Kidney epithelial cell (primary cell): Measurements from ENCODE around the gene OR2M5. TPM values are rescaled to one million over a fixed set of nuclear protein-coding genes. Genes with fewer than 3 reads are reported as not detected.

Source experiments
- DNase-seq: peaks from one replicate; pipeline ENCODE4 v3.0.0-alpha.2; 2010; ENCODE audit warnings: low read depth
- H3K27me3 ChIP-seq: 2 replicates; pipeline ENCODE4 v1.6.0; 2011; ENCODE audit warnings: low read length; ENCODE audit not compliant: control insufficient read depth, insufficient read depth
- H3K36me3 ChIP-seq: 2 replicates; pipeline ENCODE4 v1.5.1; 2011; ENCODE audit warnings: low read length; ENCODE audit not compliant: control insufficient read depth, insufficient read depth
- H3K4me3 ChIP-seq: 2 replicates; pipeline ENCODE4 v1.5.1; 2011; ENCODE audit warnings: low read depth, mild to moderate bottlenecking, control low read depth, low read length
- total RNA-seq: library from RNA; depleted of rRNA; stranded (reverse); fragments of >200 nt; gene quantifications from 2 replicates; pipeline ENCODE4 v1.2.3, GENCODE V29; 2015
- TF ChIP-seq, protein P1 (sequence below): IDR thresholded peaks from 2 replicates; pipeline ENCODE4 v1.5.1; 2011; ENCODE audit warnings: mild to moderate bottlenecking, moderate library complexity, low read length, control low read depth, inconsistent platforms; ENCODE audit not compliant: insufficient read depth, poor library complexity, severe bottlenecking

Gene OR2M5
- total RNA-seq, 1 donor from 2014 or later = not detected

DNA sequence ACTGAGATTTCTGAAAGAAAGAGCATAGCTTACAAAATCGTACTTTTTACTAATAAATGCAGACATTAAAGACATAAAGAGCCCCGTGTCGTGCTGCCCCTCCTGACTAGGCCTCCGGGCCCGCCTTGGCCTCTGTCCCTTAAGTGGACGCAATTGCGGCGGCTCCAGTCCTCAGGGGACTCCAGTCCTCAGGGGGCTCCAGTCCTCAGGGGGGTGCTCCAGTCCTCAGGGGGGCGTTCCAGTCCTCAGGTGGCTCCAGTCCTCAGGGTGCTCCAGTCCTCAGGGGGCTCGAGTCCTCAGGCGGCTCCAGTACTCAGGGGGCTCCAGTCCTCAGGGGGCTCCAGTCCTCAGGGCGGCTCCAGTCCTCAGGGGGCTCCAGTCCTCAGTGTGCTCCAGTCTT, 19.1 kb downstream of the OR2M5 start:
- no peaks in the 10 kb centered on the region for H3K36me3 ChIP-seq
- TF ChIP-seq, protein P1, sequence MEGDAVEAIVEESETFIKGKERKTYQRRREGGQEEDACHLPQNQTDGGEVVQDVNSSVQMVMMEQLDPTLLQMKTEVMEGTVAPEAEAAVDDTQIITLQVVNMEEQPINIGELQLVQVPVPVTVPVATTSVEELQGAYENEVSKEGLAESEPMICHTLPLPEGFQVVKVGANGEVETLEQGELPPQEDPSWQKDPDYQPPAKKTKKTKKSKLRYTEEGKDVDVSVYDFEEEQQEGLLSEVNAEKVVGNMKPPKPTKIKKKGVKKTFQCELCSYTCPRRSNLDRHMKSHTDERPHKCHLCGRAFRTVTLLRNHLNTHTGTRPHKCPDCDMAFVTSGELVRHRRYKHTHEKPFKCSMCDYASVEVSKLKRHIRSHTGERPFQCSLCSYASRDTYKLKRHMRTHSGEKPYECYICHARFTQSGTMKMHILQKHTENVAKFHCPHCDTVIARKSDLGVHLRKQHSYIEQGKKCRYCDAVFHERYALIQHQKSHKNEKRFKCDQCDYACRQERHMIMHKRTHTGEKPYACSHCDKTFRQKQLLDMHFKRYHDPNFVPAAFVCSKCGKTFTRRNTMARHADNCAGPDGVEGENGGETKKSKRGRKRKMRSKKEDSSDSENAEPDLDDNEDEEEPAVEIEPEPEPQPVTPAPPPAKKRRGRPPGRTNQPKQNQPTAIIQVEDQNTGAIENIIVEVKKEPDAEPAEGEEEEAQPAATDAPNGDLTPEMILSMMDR = no peak
- DNase-seq = no peak
- no peaks in the 10 kb centered on the region for H3K27me3 ChIP-seq
- H3K4me3 ChIP-seq = no peak overlapping the region

DNA sequence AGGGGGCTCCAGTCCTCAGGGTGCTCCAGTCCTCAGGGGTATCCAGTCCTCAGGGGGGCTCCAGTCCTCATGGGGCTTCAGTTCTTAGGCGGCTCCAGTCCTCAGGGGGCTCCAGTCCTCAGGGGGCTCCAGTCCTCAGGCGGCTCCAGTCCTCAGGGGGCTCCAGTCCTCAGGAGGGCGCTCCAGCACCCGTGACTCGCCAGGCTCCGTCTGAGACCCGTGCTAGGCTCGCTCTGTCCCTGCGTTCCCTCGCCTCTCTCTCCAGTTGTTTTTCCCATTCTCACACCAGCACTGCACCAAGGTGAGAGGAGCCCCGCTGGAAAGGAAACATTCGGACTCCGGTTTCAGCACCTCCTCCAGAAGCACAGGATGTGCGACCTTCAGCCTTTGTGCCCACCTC, 20.2 kb downstream of the OR2M5 start:
- Histone ChIP-seq H3K36me3 (no peaks in the 10 kb centered on the region), H3K27me3 (no peaks in the 10 kb centered on the region), H3K4me3 (no peak overlapping the region)
- TF ChIP-seq, protein P1 = no peak
- DNase-seq = no peak

DNA sequence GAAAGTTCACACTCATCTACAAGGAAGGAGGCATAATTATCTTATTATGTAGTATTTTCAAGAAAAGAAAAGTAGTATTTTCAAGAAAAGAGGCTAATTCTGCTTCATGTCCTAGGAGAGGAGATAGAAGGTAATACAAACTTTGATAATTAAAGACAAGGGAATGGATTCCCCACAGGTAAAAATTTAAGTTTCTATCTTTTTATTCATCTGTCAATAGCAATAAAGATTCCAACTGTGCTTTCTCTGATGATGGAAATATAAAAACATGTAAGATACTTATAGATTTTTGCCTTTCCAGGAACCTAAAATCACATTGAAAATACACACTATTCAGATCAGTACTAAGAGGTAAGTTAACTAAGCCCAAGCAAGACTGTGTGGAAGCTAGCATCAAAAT, 29.6 kb downstream of the OR2M5 start, which contains the start of gene OR2M2:
OR2M2 (plus strand) TSS at position 301 of the 400 bp plus-strand sequence. CDS start 5,165 bp downstream, outside the sequence.
- DNase-seq = no peak
- H3K36me3 ChIP-seq = no peaks in the 10 kb centered on the region
- TF ChIP-seq, protein P1 = no peak

DNA sequence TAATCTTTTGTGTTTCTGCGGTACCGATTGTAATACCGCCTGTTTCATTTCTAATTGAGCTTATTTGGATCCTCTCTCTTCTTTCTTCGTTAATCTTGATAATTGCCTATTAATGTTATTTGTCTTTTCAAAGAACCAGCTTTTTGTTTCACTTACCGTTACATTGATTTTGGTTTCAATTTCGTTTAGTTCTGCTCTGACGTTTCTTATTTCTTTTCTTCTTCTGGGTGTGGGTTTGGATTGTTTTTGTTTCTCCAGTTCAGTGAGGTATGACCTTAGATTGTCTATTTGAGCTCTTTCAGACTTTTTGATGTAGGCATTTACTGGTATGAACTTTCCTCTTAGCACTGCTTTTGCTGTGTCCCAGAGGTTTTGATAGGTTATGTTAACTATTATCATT, 39.0 kb downstream of the OR2M5 start:
- Histone ChIP-seq H3K36me3 (no peaks in the 10 kb centered on the region), H3K27me3 (no peaks in the 10 kb centered on the region), H3K4me3 (no peak overlapping the region)
- TF ChIP-seq, protein P1 = no peak
- no peak for DNase-seq

More for the DNA sequence above, 29.6 kb downstream of the OR2M5 start, which contains the start of gene OR2M2:
- no peak within 1 kb of the TSS for H3K4me3 ChIP-seq
- H3K27me3 ChIP-seq = no peaks in the 10 kb centered on the region

DNA sequence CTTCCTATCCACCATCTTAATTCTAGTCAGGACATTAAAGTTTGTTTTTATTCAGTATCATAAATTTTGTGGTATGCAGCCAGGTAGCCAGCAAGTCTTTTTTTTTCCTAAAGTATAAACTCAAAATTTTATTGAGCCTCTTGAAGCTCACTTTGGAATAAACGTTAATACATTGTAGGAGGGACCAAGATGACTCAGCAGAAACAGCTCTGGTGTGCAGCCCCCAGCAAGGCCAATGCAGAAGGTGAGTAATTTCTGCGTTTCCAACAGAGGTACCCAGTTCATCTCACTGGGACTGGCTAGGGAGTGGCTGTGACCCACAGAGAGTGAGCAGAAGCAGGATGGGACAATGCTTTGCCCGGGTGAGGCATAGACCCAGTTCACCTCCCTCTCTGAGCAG, 42.4 kb downstream of the OR2M5 start:
- TF ChIP-seq, protein P1 = no peak
- DNase-seq = no peak
- no peaks in the 10 kb centered on the region for H3K36me3 ChIP-seq
- H3K4me3 ChIP-seq = no peak overlapping the region
- no peaks in the 10 kb centered on the region for H3K27me3 ChIP-seq

DNA sequence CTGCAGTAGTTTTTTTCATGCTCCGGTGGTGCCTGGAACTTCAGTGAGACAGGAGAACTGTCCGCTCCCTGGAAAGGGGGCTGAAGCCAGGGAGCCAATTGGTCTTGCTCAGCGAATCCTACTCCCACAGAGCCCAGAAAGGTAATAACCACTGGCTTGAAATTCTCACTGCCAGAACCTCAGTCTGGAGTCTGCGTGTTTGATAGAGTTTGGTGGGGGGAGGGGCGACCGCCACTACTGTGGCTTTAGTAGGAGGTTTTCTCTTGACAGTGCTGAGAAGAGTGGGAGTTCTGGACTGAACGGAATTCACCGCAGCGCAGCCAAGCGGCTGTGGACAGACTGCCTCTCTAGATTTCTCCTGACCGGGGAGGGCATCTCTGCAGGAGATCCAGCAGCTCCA, 44.1 kb downstream of the OR2M5 start:
- TF ChIP-seq, protein P1 = no peak
- no peaks in the 10 kb centered on the region for H3K36me3 ChIP-seq
- no peaks in the 10 kb centered on the region for H3K27me3 ChIP-seq
- H3K4me3 ChIP-seq = no peak overlapping the region
- no peak for DNase-seq
